SK-N-SH (cell line): ENCODE results near the gene TRIM38. TPM values are rescaled to one million over a fixed set of nuclear protein-coding genes. Genes with fewer than 3 reads are reported as not detected.

ENCODE experiments used
- CTCF ChIA-PET: fragments of 300-600, 350-600 bp; formaldehyde crosslinking; extraction: SDS; loops from one replicate; lab custom pipeline; 2021; lab: Yijun Ruan, JAX
- POLR2A ChIA-PET: fragments of 350-600 bp; sonication (Branson Sonifier 250); formaldehyde crosslinking; extraction: SDS; loops from one replicate; lab custom pipeline; 2020; ENCODE audit warnings: antibody characterized with exemption, inconsistent platforms; lab: Yijun Ruan, JAX
- DNase-seq: peaks from one replicate; pipeline ENCODE4 v3.0.0; 2012
- H2AFZ ChIP-seq: fragments of 200-600 bp; sonication (generic); 2 replicates; pipeline ENCODE4 v1.8.1; 2016; ENCODE audit warnings: antibody characterized with exemption, mild to moderate bottlenecking, low read depth
- H3F3A ChIP-seq: fragments of 200-600 bp; sonication (generic); replicated peaks from 2 replicates; pipeline ENCODE3; 2016; ENCODE audit warnings: antibody characterized with exemption, mild to moderate bottlenecking; ENCODE audit not compliant: insufficient read depth
- H3K27ac ChIP-seq, 2 experiments: fragments of 200-500 bp in 1 of 2; fragments of 200-600 bp in 1 of 2; sonication (Bioruptor generic) in 1 of 2; sonication (generic), shearing (Covaris generic) in 1 of 2; 2 replicates each; pipeline versions ENCODE4 v1.5.1 to v1.6.1; 2014 to 2016; ENCODE audit warnings: low read depth in 2 of 2, inconsistent platforms in 1 of 2, low read length in 1 of 2, mild to moderate bottlenecking in 1 of 2, mixed read lengths in 1 of 2
- H3K27me3 ChIP-seq: fragments of 200-600 bp; sonication (generic), shearing (Covaris generic); 2 replicates; pipeline ENCODE4 v1.6.1; 2016; ENCODE audit warnings: mixed run types; ENCODE audit not compliant: insufficient read depth
- H3K36me3 ChIP-seq, 2 experiments: fragments of 200-500 bp in 1 of 2; fragments of 200-600 bp in 1 of 2; sonication (Bioruptor generic) in 1 of 2; sonication (generic) in 1 of 2; replicated peaks in 1 of 2; 2 replicates each; pipeline versions ENCODE3 to v1.5.1; 2014 to 2016; ENCODE audit warnings: low read length in 1 of 2, mild to moderate bottlenecking in 1 of 2; ENCODE audit not compliant: insufficient read depth in 2 of 2, control insufficient read depth in 1 of 2
- H3K4me1 ChIP-seq, 2 experiments: fragments of 200-500 bp in 1 of 2; fragments of 200-600 bp in 1 of 2; sonication (Bioruptor generic) in 1 of 2; sonication (generic), shearing (Covaris generic) in 1 of 2; 2 replicates each; pipeline versions ENCODE4 v1.5.1 to v1.6.1; 2014 to 2016; ENCODE audit warnings: low read depth in 1 of 2, low read length in 1 of 2, mixed run types in 1 of 2; ENCODE audit not compliant: insufficient read depth in 2 of 2, control insufficient read depth in 1 of 2
- H3K4me2 ChIP-seq: fragments of 200-600 bp; sonication (generic), shearing (Covaris generic); 2 replicates; pipeline ENCODE4 v1.6.1; 2017; ENCODE audit warnings: mixed run types
- H3K4me3 ChIP-seq, 2 experiments: fragments of 200-500 bp in 1 of 2; fragments of 200-600 bp in 1 of 2; sonication (Bioruptor generic) in 1 of 2; sonication (generic), shearing (Covaris generic) in 1 of 2; 2 replicates each; pipeline versions ENCODE4 v1.5.1 to v1.8.1; 2014 to 2016; ENCODE audit warnings: low read depth in 2 of 2, inconsistent platforms in 1 of 2, low read length in 1 of 2, mild to moderate bottlenecking in 1 of 2, mixed read lengths in 1 of 2, moderate library complexity in 1 of 2
- H3K79me2 ChIP-seq: fragments of 200-600 bp; sonication (generic); 2 replicates; pipeline ENCODE4 v1.8.1; 2017; ENCODE audit warnings: mild to moderate bottlenecking; ENCODE audit not compliant: insufficient read depth
- H3K9ac ChIP-seq: fragments of 200-600 bp; sonication (generic); 2 replicates; pipeline ENCODE4 v1.6.1; 2017; ENCODE audit warnings: mixed run types
- H3K9me2 ChIP-seq: fragments of 200-600 bp; sonication (generic); 2 replicates; pipeline ENCODE4 v1.6.1; 2017; ENCODE audit warnings: mixed run types
- H3K9me3 ChIP-seq: fragments of 200-600 bp; sonication (generic); 2 replicates; pipeline ENCODE4 v1.6.1; 2017; ENCODE audit warnings: mixed run types, mild to moderate bottlenecking, moderate library complexity
- H4K20me1 ChIP-seq: fragments of 200-600 bp; sonication (generic); 2 replicates; pipeline ENCODE4 v1.6.1; 2017; ENCODE audit warnings: mild to moderate bottlenecking, mixed run types; ENCODE audit not compliant: insufficient read depth
- CHD2 ChIP-seq: fragments of 150-350 bp; IDR thresholded peaks from 2 replicates; pipeline ENCODE4 v1.6.1; 2018; ENCODE audit warnings: low read length; ENCODE audit not compliant: partially characterized antibody
- EZH2phosphoT487 ChIP-seq: fragments of 200-600 bp; sonication (generic); IDR thresholded peaks from 2 replicates; pipeline ENCODE4 v1.6.1; 2017; ENCODE audit warnings: low read depth, mixed run types, mild to moderate bottlenecking, antibody characterized with exemption, moderate library complexity, borderline replicate concordance
- FOXJ3 ChIP-seq: sonication (generic); formaldehyde crosslinking; IDR thresholded peaks from 2 replicates; pipeline ENCODE4 v1.5.1; 2020; ENCODE audit warnings: mild to moderate bottlenecking, missing genetic modification reagents
- GATA2 ChIP-seq: sonication (generic); formaldehyde crosslinking; IDR thresholded peaks from 2 replicates; pipeline ENCODE4 v1.5.0; 2020; ENCODE audit warnings: mild to moderate bottlenecking, missing genetic modification reagents
- JUND ChIP-seq: IDR thresholded peaks from 2 replicates; pipeline ENCODE4 v1.4.0; 2012
- NFIC ChIP-seq: IDR thresholded peaks from 2 replicates; pipeline ENCODE4 v1.4.0; 2012; ENCODE audit warnings: borderline replicate concordance
- POLR2AphosphoS5 ChIP-seq: IDR thresholded peaks from 2 replicates; pipeline ENCODE4 v1.6.1; 2012; ENCODE audit warnings: low read depth, low read length
- RAD21 ChIP-seq: IDR thresholded peaks from 2 replicates; pipeline ENCODE4 v1.6.1; 2012; ENCODE audit warnings: mild to moderate bottlenecking, low read length
- WGBS: methylation state at CpG from one replicate; pipeline ENCODE4 v1.1.6; 2017; ENCODE audit warnings: low lambda C conversion rate; 5-methylcytosine and 5-hydroxymethylcytosine counted together
- polyA plus RNA-seq, 3 experiments: library from polyadenylated mRNA; depleted of rRNA; stranded (reverse); fragments of >200 nt; gene quantifications; 2 replicates each; pipeline ENCODE4 v1.2.3, GENCODE V29; 2012
- TF ChIP-seq, protein P1 (sequence below): IDR thresholded peaks from 2 replicates; pipeline ENCODE4 v1.4.0; 2012; ENCODE audit warnings: low read depth
- TF ChIP-seq, protein P2 (sequence below): IDR thresholded peaks from 2 replicates; pipeline ENCODE4 v1.4.0; 2012; ENCODE audit warnings: low read depth, borderline replicate concordance
- TF ChIP-seq, protein P3 (sequence below): IDR thresholded peaks from 2 replicates; pipeline ENCODE4; 2012
- TF ChIP-seq, protein P4 (sequence below): fragments of 150-350 bp; IDR thresholded peaks from 2 replicates; pipeline ENCODE4 v1.6.1; 2016; ENCODE audit warnings: mild to moderate bottlenecking, low read depth, low read length

TRIM38 gene
- polyA plus RNA-seq, 1 of the 3 experiments (the other 2 are of a cell fraction): 0.62 TPM

DNA sequence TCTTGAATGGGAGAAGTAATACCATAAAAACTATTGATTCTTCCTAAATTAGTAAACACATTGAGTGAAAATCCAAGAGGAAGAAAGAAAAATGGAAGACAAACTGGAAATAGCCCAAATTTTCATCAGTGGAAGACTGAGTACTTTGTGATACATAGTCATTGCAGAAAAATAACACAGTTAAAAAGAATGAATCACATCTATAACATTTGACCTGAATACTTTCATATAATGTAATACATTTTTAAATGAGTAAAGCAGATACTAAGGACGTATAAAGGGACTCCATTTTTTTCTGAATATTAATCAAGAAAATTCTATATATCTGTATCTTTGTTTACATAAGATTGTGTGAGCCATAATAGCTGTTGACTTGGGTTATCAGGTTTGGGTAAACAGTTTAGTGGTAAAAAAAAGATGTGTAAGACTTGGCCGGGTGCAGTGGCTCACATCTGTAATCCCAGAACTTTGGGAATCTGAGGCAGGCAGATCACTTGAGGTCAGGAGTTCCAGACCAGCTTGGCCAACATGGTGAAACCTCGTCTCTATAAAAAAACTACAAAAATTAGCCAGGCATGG, 27.8 kb upstream of the TRIM38 start:
- POLR2A ChIA-PET: no interaction called here
- WGBS: 41% methylated on average over 3 of the region's 3 CpGs
- Histone ChIP-seq H3K9me2 (no peaks in the 10 kb centered on the region), H3K9ac (no peak overlapping the region), H3K4me3 (no peak overlapping the region), H2AFZ (no peak overlapping the region), H3K27me3 (no peaks in the 10 kb centered on the region; the same call in 1 of the 2 replicates), H3K9me3 (no peaks in the 10 kb centered on the region), H3K27ac (no peak overlapping the region), H3K4me2 (no peak overlapping the region), H4K20me1 (no peaks in the 10 kb centered on the region), H3K36me3 (no peaks in the 10 kb centered on the region), H3F3A (no peaks in the 10 kb centered on the region), H3K4me1 (no peaks in the 10 kb centered on the region; a peak in 1 of 4 replicates), H3K79me2 (no peaks in the 10 kb centered on the region)
- CTCF ChIA-PET: interaction anchor here (1.3 kb wide), 1 partner anchor 14 kb away, joined by 4 read pairs; no protein-coding TSS in a partner anchor
- TF ChIP-seq GATA2 (CRISPR knock-in tag) (no peak), RAD21 (no peak), EZH2phosphoT487 (no peak)
- no peak for DNase-seq

DNA sequence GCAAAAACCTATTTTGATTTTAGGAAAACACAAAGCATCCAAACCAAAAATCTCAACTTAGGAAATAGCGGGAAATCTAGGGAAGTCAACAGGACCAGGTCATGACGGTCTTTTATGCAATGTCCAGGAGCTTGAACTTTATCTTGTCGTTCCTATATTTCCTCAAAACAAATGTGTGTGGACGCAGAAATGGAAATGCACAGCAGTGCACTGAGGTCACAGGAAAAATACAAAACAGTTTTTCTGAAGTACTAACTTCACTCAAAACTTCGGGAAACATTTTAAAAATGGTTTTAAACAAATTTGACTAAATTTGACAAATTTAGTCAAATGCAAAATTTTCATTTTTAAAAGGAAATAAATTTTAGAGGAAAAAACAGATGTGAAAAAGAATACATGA, 26.6 kb upstream of the TRIM38 start:
- no peak overlapping the region for H2AFZ ChIP-seq
- H3K4me2 ChIP-seq: no peak overlapping the region
- no peaks in the 10 kb centered on the region; a peak in 1 of 4 replicates for H3K4me1 ChIP-seq
- no peaks in the 10 kb centered on the region; the same call in 1 of the 2 replicates for H3K27me3 ChIP-seq
- no peak for DNase-seq
- TF ChIP-seq, protein P1, sequence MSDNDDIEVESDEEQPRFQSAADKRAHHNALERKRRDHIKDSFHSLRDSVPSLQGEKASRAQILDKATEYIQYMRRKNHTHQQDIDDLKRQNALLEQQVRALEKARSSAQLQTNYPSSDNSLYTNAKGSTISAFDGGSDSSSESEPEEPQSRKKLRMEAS: no peak
- TF ChIP-seq, protein P2, sequence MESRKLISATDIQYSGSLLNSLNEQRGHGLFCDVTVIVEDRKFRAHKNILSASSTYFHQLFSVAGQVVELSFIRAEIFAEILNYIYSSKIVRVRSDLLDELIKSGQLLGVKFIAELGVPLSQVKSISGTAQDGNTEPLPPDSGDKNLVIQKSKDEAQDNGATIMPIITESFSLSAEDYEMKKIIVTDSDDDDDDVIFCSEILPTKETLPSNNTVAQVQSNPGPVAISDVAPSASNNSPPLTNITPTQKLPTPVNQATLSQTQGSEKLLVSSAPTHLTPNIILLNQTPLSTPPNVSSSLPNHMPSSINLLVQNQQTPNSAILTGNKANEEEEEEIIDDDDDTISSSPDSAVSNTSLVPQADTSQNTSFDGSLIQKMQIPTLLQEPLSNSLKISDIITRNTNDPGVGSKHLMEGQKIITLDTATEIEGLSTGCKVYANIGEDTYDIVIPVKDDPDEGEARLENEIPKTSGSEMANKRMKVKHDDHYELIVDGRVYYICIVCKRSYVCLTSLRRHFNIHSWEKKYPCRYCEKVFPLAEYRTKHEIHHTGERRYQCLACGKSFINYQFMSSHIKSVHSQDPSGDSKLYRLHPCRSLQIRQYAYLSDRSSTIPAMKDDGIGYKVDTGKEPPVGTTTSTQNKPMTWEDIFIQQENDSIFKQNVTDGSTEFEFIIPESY: no peak
- TF ChIP-seq, protein P3, sequence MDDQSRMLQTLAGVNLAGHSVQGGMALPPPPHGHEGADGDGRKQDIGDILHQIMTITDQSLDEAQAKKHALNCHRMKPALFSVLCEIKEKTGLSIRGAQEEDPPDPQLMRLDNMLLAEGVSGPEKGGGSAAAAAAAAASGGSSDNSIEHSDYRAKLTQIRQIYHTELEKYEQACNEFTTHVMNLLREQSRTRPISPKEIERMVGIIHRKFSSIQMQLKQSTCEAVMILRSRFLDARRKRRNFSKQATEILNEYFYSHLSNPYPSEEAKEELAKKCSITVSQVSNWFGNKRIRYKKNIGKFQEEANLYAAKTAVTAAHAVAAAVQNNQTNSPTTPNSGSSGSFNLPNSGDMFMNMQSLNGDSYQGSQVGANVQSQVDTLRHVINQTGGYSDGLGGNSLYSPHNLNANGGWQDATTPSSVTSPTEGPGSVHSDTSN: no peak
- TF ChIP-seq POLR2AphosphoS5: no peak
- TF ChIP-seq, protein P4, sequence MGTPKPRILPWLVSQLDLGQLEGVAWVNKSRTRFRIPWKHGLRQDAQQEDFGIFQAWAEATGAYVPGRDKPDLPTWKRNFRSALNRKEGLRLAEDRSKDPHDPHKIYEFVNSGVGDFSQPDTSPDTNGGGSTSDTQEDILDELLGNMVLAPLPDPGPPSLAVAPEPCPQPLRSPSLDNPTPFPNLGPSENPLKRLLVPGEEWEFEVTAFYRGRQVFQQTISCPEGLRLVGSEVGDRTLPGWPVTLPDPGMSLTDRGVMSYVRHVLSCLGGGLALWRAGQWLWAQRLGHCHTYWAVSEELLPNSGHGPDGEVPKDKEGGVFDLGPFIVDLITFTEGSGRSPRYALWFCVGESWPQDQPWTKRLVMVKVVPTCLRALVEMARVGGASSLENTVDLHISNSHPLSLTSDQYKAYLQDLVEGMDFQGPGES: no peak
- no peak for TF ChIP-seq CHD2
- no peak for TF ChIP-seq RAD21
- no peak for TF ChIP-seq JUND
- no peak for TF ChIP-seq NFIC
- TF ChIP-seq FOXJ3 (CRISPR knock-in tag): no peak
- no peaks in the 10 kb centered on the region for H3K9me3 ChIP-seq
- no peaks in the 10 kb centered on the region for H4K20me1 ChIP-seq
- no peak overlapping the region for H3K27ac ChIP-seq
- no peak overlapping the region for H3K4me3 ChIP-seq
- WGBS: 63% methylated on average over 5 of the region's 5 CpGs
- no peaks in the 10 kb centered on the region for H3K9me2 ChIP-seq
- no peaks in the 10 kb centered on the region for H3F3A ChIP-seq
- CTCF ChIA-PET: interaction anchor here (1.3 kb wide), 1 partner anchor 15 kb away, joined by 4 read pairs; no protein-coding TSS in a partner anchor
- no peaks in the 10 kb centered on the region for H3K79me2 ChIP-seq
- H3K36me3 ChIP-seq: no peaks in the 10 kb centered on the region
- H3K9ac ChIP-seq: no peak overlapping the region
- POLR2A ChIA-PET: no interaction called here
